Skeletal muscle satellite cell (primary cell): ENCODE measurements around the gene RAD51B.

ENCODE experiments used
- H3K27me3 ChIP-seq: 2 replicates; pipeline ENCODE4 v1.7.0; 2013; ENCODE audit warnings: low read length; ENCODE audit not compliant: control insufficient read depth, insufficient read depth
- H3K36me3 ChIP-seq: 2 replicates; pipeline ENCODE4 v1.7.0; 2013; ENCODE audit warnings: mild to moderate bottlenecking, control low read depth, low read length; ENCODE audit not compliant: insufficient read depth
- H3K4me1 ChIP-seq: 2 replicates; pipeline ENCODE4 v1.7.0; 2013; ENCODE audit warnings: low read length; ENCODE audit not compliant: control insufficient read depth, insufficient read depth
- H3K4me2 ChIP-seq: 2 replicates; pipeline ENCODE4 v1.7.0; 2013; ENCODE audit warnings: mild to moderate bottlenecking, low read length
- H3K4me3 ChIP-seq: 2 replicates; pipeline ENCODE4 v1.7.0; 2013; ENCODE audit warnings: low read length
- H3K9ac ChIP-seq: 2 replicates; pipeline ENCODE4 v1.7.0; 2013; ENCODE audit warnings: mild to moderate bottlenecking, low read depth, low read length, moderate library complexity
- H3K9me3 ChIP-seq: replicated peaks from 2 replicates; pipeline ENCODE4 v1.7.0; 2013; ENCODE audit warnings: mild to moderate bottlenecking, control low read depth, low read length

The RAD51B gene

GRCh38 chr14:68607867-68608573 lies 788.4 kb downstream of the RAD51B start:
- Histone ChIP-seq H3K4me2 (no peak overlapping the region), H3K27me3 (no peaks in the 10 kb centered on the region), H3K36me3 (no peaks in the 10 kb centered on the region), H3K4me3 (no peak overlapping the region), H3K9ac (peak overlapping the region; percentile 56), H3K9me3 (peaks cover 15% of the 10 kb centered on the region), H3K4me1 (peaks cover 39% of the 10 kb centered on the region)

GRCh38 chr14:68608574-68608962 lies 789.0 kb downstream of the RAD51B start:
- H3K4me1 ChIP-seq: peaks cover 39% of the 10 kb centered on the region
- no peak overlapping the region for H3K4me3 ChIP-seq
- no peaks in the 10 kb centered on the region for H3K27me3 ChIP-seq
- no peaks in the 10 kb centered on the region for H3K36me3 ChIP-seq
- peaks cover 15% of the 10 kb centered on the region for H3K9me3 ChIP-seq
- H3K9ac ChIP-seq: peak overlapping the region; percentile 56
- H3K4me2 ChIP-seq: no peak overlapping the region

GRCh38 chr14:68609012-68609411 lies 789.4 kb downstream of the RAD51B start:
- Histone ChIP-seq H3K4me3 (no peak overlapping the region), H3K4me1 (peaks cover 39% of the 10 kb centered on the region), H3K4me2 (no peak overlapping the region), H3K27me3 (no peaks in the 10 kb centered on the region), H3K9ac (no peak overlapping the region), H3K9me3 (peaks cover 19% of the 10 kb centered on the region), H3K36me3 (no peaks in the 10 kb centered on the region)

- Histone ChIP-seq H3K9me3 (peaks cover 11% of the 10 kb centered on the region), H3K27me3 (no peaks in the 10 kb centered on the region), H3K4me3 (no peak overlapping the region), H3K4me1 (peaks cover 39% of the 10 kb centered on the region), H3K4me2 (no peak overlapping the region), H3K9ac (no peak overlapping the region), H3K36me3 (no peaks in the 10 kb centered on the region)
These were observed 790.7 kb downstream of the RAD51B start for GRCh38 chr14:68610251-68610793.

- H3K9me3 ChIP-seq: peaks cover 9% of the 10 kb centered on the region
- peaks cover 39% of the 10 kb centered on the region for H3K4me1 ChIP-seq
- no peaks in the 10 kb centered on the region for H3K27me3 ChIP-seq
- H3K36me3 ChIP-seq: no peaks in the 10 kb centered on the region
- no peak overlapping the region for H3K4me2 ChIP-seq
- H3K9ac ChIP-seq: peak overlapping the region; percentile 57
- H3K4me3 ChIP-seq: no peak overlapping the region
These were observed 792.0 kb downstream of the RAD51B start for GRCh38 chr14:68611599-68611998.

- no peak overlapping the region for H3K4me2 ChIP-seq
- H3K27me3 ChIP-seq: no peaks in the 10 kb centered on the region
- no peak overlapping the region for H3K4me3 ChIP-seq
- no peaks in the 10 kb centered on the region for H3K36me3 ChIP-seq
- peaks cover 37% of the 10 kb centered on the region for H3K4me1 ChIP-seq
- H3K9ac ChIP-seq: peak overlapping the region; percentile 57
- H3K9me3 ChIP-seq: peaks cover 13% of the 10 kb centered on the region
These were observed 792.5 kb downstream of the RAD51B start for GRCh38 chr14:68612049-68612448.

GRCh38 chr14:68616221-68616902 lies 796.8 kb downstream of the RAD51B start:
- Histone ChIP-seq H3K4me3 (no peak overlapping the region), H3K4me1 (peaks cover 23% of the 10 kb centered on the region), H3K36me3 (no peaks in the 10 kb centered on the region), H3K9me3 (peaks cover 18% of the 10 kb centered on the region), H3K4me2 (no peak overlapping the region), H3K27me3 (no peaks in the 10 kb centered on the region), H3K9ac (no peak overlapping the region)

- H3K27me3 ChIP-seq: no peaks in the 10 kb centered on the region
- H3K4me1 ChIP-seq: peaks cover 8% of the 10 kb centered on the region
- H3K36me3 ChIP-seq: no peaks in the 10 kb centered on the region
- no peak overlapping the region for H3K4me3 ChIP-seq
- no peak overlapping the region for H3K9ac ChIP-seq
- no peak overlapping the region for H3K4me2 ChIP-seq
- H3K9me3 ChIP-seq: peaks cover 13% of the 10 kb centered on the region
These were observed 800.4 kb downstream of the RAD51B start for GRCh38 chr14:68619790-68620574.

GRCh38 chr14:68621400-68622365 lies 802.1 kb downstream of the RAD51B start:
- peak overlapping the region; percentile 30 for H3K9ac ChIP-seq
- H3K4me2 ChIP-seq: no peak overlapping the region
- H3K9me3 ChIP-seq: peaks cover 9% of the 10 kb centered on the region
- H3K27me3 ChIP-seq: no peaks in the 10 kb centered on the region
- peaks cover 8% of the 10 kb centered on the region for H3K4me1 ChIP-seq
- H3K36me3 ChIP-seq: no peaks in the 10 kb centered on the region
- no peak overlapping the region for H3K4me3 ChIP-seq

GRCh38 chr14:68622856-68623255 lies 803.3 kb downstream of the RAD51B start:
- Histone ChIP-seq H3K9ac (no peak overlapping the region), H3K4me2 (no peak overlapping the region), H3K4me1 (peaks cover 8% of the 10 kb centered on the region), H3K27me3 (no peaks in the 10 kb centered on the region), H3K4me3 (no peak overlapping the region), H3K36me3 (no peaks in the 10 kb centered on the region), H3K9me3 (no peaks in the 10 kb centered on the region)
